GM19467 (cell line): ENCODE data around the gene TBX20.
"Not testable (repeated sequence)": the region's sequence is repeated elsewhere in the genome, so short reads cannot be mapped to it uniquely, and the experiment has no call there.

Experiments used
- ATAC-seq: cut with Tn5 transposase; IDR thresholded peaks from one replicate; pipeline ENCODE4 v1.9.1; 2021; ENCODE audit warnings: mild to moderate bottlenecking, moderate library complexity; ENCODE audit not compliant: unreplicated experiment

TBX20 gene

DNA sequence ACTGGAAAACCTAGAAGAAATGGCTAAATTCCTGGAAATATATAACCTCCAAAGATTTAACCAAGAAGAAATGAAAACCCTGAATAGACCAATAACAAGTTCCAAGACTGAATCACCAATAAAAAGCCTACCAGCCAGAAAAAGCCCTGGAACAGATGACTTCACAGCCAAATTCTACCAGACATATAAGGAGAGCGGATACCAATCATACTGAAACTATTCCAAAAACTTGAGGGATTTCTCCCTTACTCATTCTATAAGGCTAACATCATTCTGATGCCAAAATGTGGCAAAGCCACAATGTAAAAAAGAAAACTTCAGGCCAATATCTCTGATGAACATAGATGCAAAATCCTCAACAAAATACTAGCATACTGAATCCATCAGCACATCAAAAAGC is 86.7 kb downstream of the TBX20 start:
- ATAC-seq: not testable (repeated sequence)

DNA sequence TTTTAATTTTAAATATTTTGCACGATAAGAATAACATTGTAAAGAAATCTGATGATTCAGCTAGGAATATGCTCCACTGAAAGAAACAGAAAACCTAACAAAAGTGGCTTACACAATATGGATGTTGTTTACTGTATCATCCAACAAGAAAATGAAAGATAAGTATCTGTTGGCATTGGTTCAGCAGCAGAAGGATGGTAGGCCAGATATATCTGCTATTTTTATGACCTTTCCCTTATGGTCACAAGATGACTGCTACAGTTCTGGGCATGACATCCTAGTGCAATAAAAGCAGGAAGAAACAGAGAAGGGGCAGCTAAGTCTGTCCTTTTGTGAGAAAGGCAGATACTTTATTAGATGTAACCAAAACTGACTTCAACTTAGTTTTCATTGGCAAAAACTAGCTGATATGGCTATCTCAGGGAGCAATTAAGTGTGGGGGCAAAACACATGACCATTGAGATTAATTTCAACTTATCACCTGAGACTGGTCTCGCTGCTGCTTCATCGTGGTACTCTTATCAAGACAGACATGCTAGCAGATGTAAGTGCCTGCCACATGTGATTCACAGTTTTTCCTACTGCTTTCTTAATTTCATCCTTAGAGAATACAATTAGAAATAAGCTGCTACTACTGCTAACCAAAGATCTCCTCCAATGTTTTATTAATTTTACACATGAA is 92.7 kb downstream of the TBX20 start:
- ATAC-seq: not testable (repeated sequence)
